HG03520 (cell line): ENCODE results near the gene RABL2B.
"Not testable (repeated sequence)": the region's sequence is repeated elsewhere in the genome, so short reads cannot be mapped to it uniquely, and the experiment has no call there.

Experiments used
- ATAC-seq: cut with Tn5 transposase; IDR thresholded peaks from one replicate; pipeline ENCODE4 v1.9.1; 2021; ENCODE audit warnings: mild to moderate bottlenecking, moderate library complexity; ENCODE audit not compliant: unreplicated experiment

The RABL2B gene

DNA sequence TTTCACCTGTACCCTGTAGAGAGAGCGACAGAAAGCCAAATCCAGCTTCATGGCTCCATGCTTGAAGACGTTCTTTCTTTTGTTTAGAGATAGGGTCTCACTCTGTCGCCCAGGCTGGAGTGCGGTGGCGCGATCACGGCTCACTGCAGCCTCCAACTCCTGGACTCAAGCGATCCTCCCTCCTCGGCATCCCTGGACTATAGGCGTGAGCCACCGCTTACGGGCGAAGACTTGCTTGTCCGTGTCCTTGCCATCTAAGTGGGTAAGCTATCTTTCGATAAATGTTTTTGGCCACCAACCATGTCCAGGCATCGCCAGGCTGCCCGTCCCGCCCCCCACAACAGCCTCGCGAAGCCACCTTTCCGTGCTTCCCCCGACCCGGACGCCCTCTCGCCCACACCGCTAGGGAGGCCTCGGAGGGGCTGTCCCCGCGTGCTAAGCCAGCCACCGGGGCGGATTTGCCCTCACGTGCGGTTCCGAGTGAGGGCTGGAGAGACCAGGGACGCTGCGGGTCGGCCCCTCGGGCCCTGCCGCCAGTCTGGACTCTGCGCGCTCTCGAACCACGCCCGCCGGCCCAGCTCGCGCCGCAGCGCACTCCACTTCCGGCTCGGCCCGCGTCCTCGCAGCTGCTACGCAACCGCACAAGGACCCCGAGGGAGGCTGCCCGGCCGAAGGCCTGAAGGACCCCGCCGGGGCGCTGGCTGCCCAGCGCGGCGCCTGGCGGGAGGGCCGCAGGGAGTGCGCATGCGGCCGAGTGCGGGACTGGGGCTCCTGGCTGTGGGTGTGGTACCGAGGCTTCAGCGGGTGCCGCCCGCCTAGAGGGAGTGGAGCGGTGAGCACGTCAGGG, at the start of gene RABL2B:
TSS of gene RABL2B (minus strand) at position 604 of the 847 bp plus-strand sequence. CDS start 1,342 bp downstream, outside the sequence.
- peak; percentile 87 for ATAC-seq

DNA sequence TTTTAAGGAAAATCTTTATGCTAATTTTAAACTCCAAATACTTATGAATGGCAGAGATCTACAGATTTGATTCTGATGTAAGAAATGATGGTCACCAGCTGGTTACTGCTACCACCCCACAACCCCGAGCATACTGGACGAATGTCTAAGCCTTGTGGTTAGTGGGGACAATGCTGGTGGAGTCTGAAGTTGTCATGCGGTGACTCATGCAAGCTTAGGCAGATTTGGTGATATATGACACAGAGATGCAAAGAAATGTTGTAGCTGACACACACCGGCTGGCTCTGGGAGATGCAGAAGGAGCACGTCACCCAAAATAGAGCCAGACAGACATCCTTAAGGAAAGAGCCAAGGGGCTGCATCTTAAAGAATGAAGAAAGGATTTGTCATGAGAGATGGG, 3.5 kb upstream of the RABL2B start:
- not testable (repeated sequence) for ATAC-seq

- not testable (repeated sequence) for ATAC-seq
These were observed 1.9 kb upstream of the RABL2B start for GRCh38 chr22:50785289-50785688.

- ATAC-seq, result peak; percentile 28
These were observed 442 bp upstream of the RABL2B start for GRCh38 chr22:50783880-50784276.

- not testable (repeated sequence) for ATAC-seq
These were observed 1.2 kb downstream of the RABL2B start for GRCh38 chr22:50782253-50782652.

DNA sequence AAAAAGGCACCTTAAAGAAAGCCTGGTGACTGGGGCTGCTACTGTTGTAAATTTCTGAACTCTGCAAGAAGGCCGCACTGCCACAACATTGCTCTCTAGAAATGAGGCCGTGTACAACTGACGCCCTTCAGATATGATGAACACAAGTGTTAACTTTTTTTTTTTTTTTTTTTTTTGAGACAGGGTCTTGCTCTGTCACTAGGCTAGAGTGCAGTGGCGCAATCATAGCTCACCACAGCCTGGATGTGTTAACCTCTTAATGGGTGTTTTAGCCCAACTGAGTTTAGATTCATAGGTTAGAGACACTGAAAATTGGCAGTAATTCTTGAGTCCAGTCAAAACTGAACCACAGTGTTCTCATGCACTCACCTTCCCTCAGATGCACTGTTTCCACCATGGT, 3.2 kb downstream of the RABL2B start:
- not testable (repeated sequence) for ATAC-seq

DNA sequence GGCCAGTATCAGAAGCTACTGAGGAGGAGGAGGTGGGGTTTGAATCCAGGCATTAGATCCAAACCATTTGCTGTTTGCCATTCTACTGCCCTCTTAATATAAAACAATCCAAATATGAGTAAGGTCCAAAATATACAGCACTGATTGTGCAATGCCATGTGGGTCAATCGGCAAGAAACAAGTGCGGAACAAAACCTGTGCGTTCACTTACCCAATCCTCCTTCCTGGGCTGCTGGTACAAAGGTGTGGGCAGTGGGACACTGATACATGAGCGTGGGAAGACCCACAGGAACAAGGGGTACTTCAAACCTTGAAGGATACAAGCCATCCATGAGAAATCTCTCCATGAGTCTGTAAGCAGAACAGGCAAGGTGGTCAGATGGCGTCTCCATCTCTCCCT, 5.8 kb downstream of the RABL2B start:
- not testable (repeated sequence) for ATAC-seq

- ATAC-seq, result not testable (repeated sequence)
These were observed 8.3 kb downstream of the RABL2B start for GRCh38 chr22:50775132-50775531.

DNA sequence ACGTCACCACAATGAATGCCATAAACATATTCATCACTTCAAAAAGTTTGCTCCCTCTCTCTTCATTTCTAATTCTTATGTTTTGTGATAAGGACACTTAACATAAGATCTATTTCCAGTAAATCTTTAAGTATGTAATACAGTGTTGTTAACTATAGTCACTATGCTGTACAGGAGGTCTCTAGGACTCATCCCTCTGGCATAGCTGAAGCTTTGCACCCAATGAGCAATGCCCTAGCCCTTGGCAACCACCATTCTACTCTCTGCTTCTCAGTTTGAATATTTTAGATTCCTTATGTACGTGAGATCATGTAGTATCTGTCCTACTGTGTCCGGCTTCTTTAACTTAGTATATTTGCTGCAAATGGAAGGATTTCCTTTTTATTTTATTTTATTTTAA, 19.1 kb downstream of the RABL2B start:
- ATAC-seq, result not testable (repeated sequence)

- not testable (repeated sequence) for ATAC-seq
These were observed 21.6 kb downstream of the RABL2B start for GRCh38 chr22:50761829-50762228.

GRCh38 chr22:50759597-50760341, 23.7 kb downstream of the RABL2B start:
- ATAC-seq, result not testable (repeated sequence)

- not testable (repeated sequence) for ATAC-seq
These were observed 26.4 kb downstream of the RABL2B start for GRCh38 chr22:50756949-50757491.

DNA sequence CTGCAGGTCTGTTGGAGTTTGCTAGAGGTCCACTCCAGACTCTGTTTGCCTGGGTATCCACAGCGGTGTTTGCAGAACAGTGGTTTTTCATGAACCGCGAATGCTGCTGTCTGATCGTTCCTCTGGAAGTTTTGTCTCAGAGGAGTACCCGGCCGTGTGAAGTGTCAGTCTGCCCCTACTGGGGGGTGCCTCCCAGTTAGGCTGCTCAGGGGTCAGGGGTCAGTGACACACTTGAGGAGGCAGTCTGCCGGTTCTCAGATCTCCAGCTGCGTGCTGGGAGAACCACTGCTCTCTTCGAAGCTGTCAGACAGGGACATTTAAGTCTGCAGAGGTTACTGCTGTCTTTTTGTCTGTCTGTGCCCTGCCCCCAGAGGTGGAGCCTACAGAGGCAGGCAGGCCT, 27.0 kb downstream of the RABL2B start:
- not testable (repeated sequence) for ATAC-seq

- not testable (repeated sequence) for ATAC-seq
These were observed 28.2 kb downstream of the RABL2B start for GRCh38 chr22:50755251-50755650.

- ATAC-seq, result not testable (repeated sequence)
These were observed 33.9 kb downstream of the RABL2B start for GRCh38 chr22:50749302-50750074.

GRCh38 chr22:50748630-50749029, 34.8 kb downstream of the RABL2B start:
- ATAC-seq, result not testable (repeated sequence)

- not testable (repeated sequence) for ATAC-seq
These were observed 35.9 kb downstream of the RABL2B start for GRCh38 chr22:50747521-50747920.

DNA sequence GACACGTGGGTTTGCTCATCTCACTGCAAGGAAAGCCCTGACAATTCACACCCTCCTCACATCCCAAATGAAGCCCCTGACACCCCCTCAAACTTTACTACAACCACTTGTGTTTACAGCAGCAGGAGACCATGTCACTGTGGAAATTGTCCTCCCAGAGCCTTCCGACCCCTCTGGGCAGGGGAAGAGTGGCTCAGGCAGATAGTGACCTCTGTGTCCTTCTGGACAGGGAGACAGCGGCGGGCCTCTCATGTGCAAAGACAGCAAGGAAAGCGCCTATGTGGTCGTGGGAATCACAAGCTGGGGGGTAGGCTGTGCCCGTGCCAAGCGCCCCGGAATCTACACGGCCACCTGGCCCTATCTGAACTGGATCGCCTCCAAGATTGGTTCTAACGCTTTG, 39.0 kb downstream of the RABL2B start:
- ATAC-seq, result not testable (repeated sequence)

DNA sequence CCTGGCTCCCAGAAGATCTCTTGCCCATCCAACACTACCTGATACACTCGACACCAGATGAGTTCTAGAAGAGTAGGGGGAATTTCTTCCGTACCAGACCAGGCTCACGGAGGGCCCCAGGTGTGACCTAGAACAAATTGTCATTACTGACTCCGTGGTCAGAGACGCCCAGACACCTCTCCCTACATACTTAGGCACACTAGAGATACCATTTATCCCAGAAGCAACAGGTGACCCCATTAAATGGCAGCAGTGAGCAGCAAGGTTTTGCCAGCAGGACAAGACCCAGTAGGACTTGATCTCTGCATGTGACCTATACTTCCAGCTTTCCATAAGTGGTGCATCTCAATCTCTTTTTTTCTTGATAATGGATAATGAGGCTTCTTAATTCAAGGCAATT, 42.7 kb downstream of the RABL2B start:
- ATAC-seq, result not testable (repeated sequence)

GRCh38 chr22:50739894-50740293, 43.5 kb downstream of the RABL2B start:
- ATAC-seq, result no peak

- ATAC-seq, result no peak
These were observed 44.2 kb downstream of the RABL2B start for GRCh38 chr22:50739279-50739691.
